ENCODE measurements around the gene BRSK2. TPM values are rescaled to one million over a fixed set of nuclear protein-coding genes. Genes with fewer than 3 reads are reported as not detected.

Gene BRSK2
- total RNA-seq, 5 donors from 2014 or later (not counting 1 experiment from before 2014, with no cell fraction given): 0.54 to 1.5 (median 0.95) TPM

DNA sequence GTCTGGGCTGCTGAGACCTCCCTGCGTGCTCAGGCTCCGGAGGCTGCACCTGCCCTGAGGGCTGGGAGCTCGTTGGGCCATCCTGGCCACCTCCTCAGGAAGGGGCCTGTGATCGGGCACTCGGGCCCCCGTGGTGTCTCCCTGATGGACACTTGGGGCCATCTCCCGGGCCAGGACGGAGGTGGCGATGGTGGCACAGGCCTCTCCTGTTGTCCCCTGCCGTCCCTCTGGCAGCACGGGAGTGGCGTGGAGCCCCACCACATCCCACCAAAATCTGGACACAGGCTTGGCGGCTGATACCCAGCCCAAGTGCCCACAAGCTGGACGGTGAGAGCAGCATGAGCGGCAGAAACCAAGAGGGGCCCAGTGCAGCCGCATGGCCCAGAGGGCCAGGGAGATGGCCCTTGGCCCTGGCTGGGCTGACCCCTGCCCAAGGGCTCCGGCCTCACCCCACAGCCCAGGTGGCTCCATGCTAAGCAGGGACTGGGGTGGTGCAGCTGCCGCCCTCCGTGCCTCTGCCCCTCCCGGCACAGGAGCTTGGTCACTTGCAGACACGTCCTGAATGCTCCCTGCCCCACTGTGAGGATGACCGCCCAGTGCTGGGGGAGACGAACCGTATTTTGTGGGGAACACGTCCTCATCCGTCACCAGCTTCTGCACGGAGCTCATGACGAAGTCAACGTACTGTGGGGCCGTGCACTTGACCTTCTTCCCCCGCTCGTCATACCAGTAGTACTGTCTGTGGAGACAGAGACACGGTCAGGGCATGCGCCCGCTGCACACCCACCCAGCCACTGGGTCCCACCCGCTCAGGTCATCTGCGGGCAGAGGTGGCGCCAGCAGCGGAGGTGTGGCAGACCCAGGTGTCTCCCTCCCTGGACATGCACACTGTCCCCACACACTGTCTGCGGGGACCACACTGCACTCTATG is 81.2 kb downstream of the BRSK2 start:
- no peaks in the 10 kb centered on the region for H3K4me1 ChIP-seq (ENCODE audit: control insufficient read depth in 1 of 2, extremely low read depth in 1 of 2, insufficient read depth in 2 of 2, low read length in 2 of 2)
- ATAC-seq (replicated peaks in 1 of 4) (no peak), DNase-seq (no peak)
- Mint-ChIP-seq H3K9me3 (no peaks in the 10 kb centered on the region), H3K4me1 (peaks cover 0 to 7% (median 0%) of the 10 kb centered on the region in 3 donors), H3K27me3 (no peaks in the 10 kb centered on the region), H3K4me3 (no peak overlapping the region), H3K36me3 (peaks cover 39% of the 10 kb centered on the region), H3K27ac (no peak overlapping the region)
- POLR2A ChIA-PET: no interaction called here
- WGBS (ENCODE audit: insufficient coverage): 98% methylated on average over 32 of the region's 40 CpGs
- H3K27ac ChIP-seq (ENCODE audit: low read length): no peak overlapping the region
- no peaks in the 10 kb centered on the region for H3K9me3 ChIP-seq
- H3K4me3 ChIP-seq (ENCODE audit: control insufficient read depth in 1 of 2, extremely low read depth in 1 of 2, low read length in 1 of 2): no peak overlapping the region
- CTCF ChIA-PET: no interaction called here
- H3K27me3 ChIP-seq (replicated peaks in 1 of 2; ENCODE audit: control insufficient read depth in 2 of 2, extremely low read depth in 1 of 2, insufficient read depth in 2 of 2, low read length in 1 of 2): no peaks in the 10 kb centered on the region
- peaks cover 31 to 49% of the 10 kb centered on the region in 2 donors for H3K36me3 ChIP-seq (ENCODE audit: control insufficient read depth in 2 of 2, extremely low read depth in 1 of 2, insufficient read depth in 1 of 2, low read length in 1 of 2)

- ChIA-PET POLR2A (no interaction called here), CTCF (no interaction called here)
- peaks cover 31 to 54% of the 10 kb centered on the region in 2 donors for H3K36me3 ChIP-seq (ENCODE audit: control insufficient read depth in 2 of 2, extremely low read depth in 1 of 2, insufficient read depth in 1 of 2, low read length in 1 of 2)
- H3K4me1 ChIP-seq (ENCODE audit: control insufficient read depth in 1 of 2, extremely low read depth in 1 of 2, insufficient read depth in 2 of 2, low read length in 2 of 2): no peaks in the 10 kb centered on the region
- H3K9me3 ChIP-seq: no peaks in the 10 kb centered on the region
- DNase-seq: no peak
- H3K36me3 Mint-ChIP-seq: peaks cover 44% of the 10 kb centered on the region
- H3K4me3 ChIP-seq (ENCODE audit: control insufficient read depth in 1 of 2, extremely low read depth in 1 of 2, low read length in 1 of 2): no peak overlapping the region
- no peaks in the 10 kb centered on the region for H3K9me3 Mint-ChIP-seq
- no peak overlapping the region for H3K27ac ChIP-seq (ENCODE audit: low read length)
- no peaks in the 10 kb centered on the region for H3K27me3 ChIP-seq (replicated peaks in 1 of 2; ENCODE audit: control insufficient read depth in 2 of 2, extremely low read depth in 1 of 2, insufficient read depth in 2 of 2, low read length in 1 of 2)
- no peak for ATAC-seq (replicated peaks in 1 of 4)
- no peak overlapping the region for H3K27ac Mint-ChIP-seq
- no peaks in the 10 kb centered on the region for H3K27me3 Mint-ChIP-seq
- H3K4me1 Mint-ChIP-seq: peaks cover 0 to 7% (median 0%) of the 10 kb centered on the region in 3 donors
- WGBS (ENCODE audit: insufficient coverage): 93% methylated on average over 8 of the region's 9 CpGs
- H3K4me3 Mint-ChIP-seq: no peak overlapping the region
These were observed 82.0 kb downstream of the BRSK2 start for GRCh38 chr11:1471736-1472135.

GRCh38 chr11:1472180-1473005 is 82.7 kb downstream of the BRSK2 start:
- Histone ChIP-seq H3K36me3 (ENCODE audit: control insufficient read depth in 2 of 2, extremely low read depth in 1 of 2, insufficient read depth in 1 of 2, low read length in 1 of 2) (peaks cover 31 to 61% of the 10 kb centered on the region in 2 donors), H3K9me3 (no peaks in the 10 kb centered on the region), H3K4me1 (ENCODE audit: control insufficient read depth in 1 of 2, extremely low read depth in 1 of 2, insufficient read depth in 2 of 2, low read length in 2 of 2) (no peaks in the 10 kb centered on the region), H3K27me3 (replicated peaks in 1 of 2; ENCODE audit: control insufficient read depth in 2 of 2, extremely low read depth in 1 of 2, insufficient read depth in 2 of 2, low read length in 1 of 2) (no peaks in the 10 kb centered on the region), H3K27ac (ENCODE audit: low read length) (no peak overlapping the region), H3K4me3 (ENCODE audit: control insufficient read depth in 1 of 2, extremely low read depth in 1 of 2, low read length in 1 of 2) (no peak overlapping the region)
- 89% methylated on average over 17 of the region's 21 CpGs for WGBS (ENCODE audit: insufficient coverage)
- ATAC-seq (replicated peaks in 1 of 4): no peak
- Mint-ChIP-seq H3K4me1 (peaks cover 0 to 2% (median 0%) of the 10 kb centered on the region in 3 donors), H3K9me3 (no peaks in the 10 kb centered on the region), H3K27me3 (no peaks in the 10 kb centered on the region), H3K36me3 (peaks cover 44% of the 10 kb centered on the region), H3K27ac (no peak overlapping the region), H3K4me3 (no peak overlapping the region)
- POLR2A ChIA-PET: no interaction called here
- CTCF ChIA-PET: no interaction called here
- DNase-seq: no peak

DNA sequence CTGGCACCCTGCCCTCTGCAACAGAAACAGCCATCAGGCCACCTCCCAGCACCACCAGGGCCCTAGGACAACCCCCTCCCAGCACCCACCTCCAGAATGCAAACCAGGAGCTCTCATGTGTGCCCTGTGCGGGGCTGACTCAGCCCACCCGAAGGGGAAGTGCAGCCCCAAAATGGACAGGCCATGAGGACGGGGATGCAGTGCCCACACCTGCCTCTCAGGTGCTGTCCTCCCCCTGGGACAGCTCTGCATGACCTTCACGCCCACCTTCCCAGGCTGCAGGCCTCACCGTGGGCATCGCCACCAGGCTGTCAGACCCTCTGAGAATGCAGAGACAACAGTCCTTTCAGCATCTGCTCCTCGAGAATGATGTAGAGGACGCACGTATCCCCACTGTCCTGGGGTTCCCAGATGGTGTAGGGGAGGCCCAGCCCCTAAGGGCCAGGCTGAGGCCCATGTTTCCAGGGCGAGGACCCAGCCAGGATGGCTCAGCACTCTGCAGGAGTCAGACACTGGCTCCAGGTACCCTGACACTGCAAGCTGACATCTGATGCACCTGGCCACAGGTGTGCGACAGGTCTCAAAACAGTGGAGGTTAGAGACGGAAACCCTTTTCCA is 83.4 kb downstream of the BRSK2 start:
- peaks cover 46% of the 10 kb centered on the region for H3K36me3 Mint-ChIP-seq
- WGBS (ENCODE audit: insufficient coverage): 98% methylated on average over 12 of the region's 12 CpGs
- H3K27me3 ChIP-seq (replicated peaks in 1 of 2; ENCODE audit: control insufficient read depth in 2 of 2, extremely low read depth in 1 of 2, insufficient read depth in 2 of 2, low read length in 1 of 2): no peaks in the 10 kb centered on the region
- H3K4me1 Mint-ChIP-seq: no peaks in the 10 kb centered on the region
- no peaks in the 10 kb centered on the region for H3K4me1 ChIP-seq (ENCODE audit: control insufficient read depth in 1 of 2, extremely low read depth in 1 of 2, insufficient read depth in 2 of 2, low read length in 2 of 2)
- no peak overlapping the region for H3K4me3 ChIP-seq (ENCODE audit: control insufficient read depth in 1 of 2, extremely low read depth in 1 of 2, low read length in 1 of 2)
- H3K4me3 Mint-ChIP-seq: no peak overlapping the region
- ChIA-PET CTCF (no interaction called here), POLR2A (no interaction called here)
- H3K36me3 ChIP-seq (ENCODE audit: control insufficient read depth in 2 of 2, extremely low read depth in 1 of 2, insufficient read depth in 1 of 2, low read length in 1 of 2): peaks cover 37 to 66% of the 10 kb centered on the region in 2 donors
- DNase-seq (no peak), ATAC-seq (replicated peaks in 1 of 4) (no peak)
- no peaks in the 10 kb centered on the region for H3K27me3 Mint-ChIP-seq
- no peaks in the 10 kb centered on the region for H3K9me3 ChIP-seq
- no peaks in the 10 kb centered on the region for H3K9me3 Mint-ChIP-seq
- H3K27ac ChIP-seq (ENCODE audit: low read length): no peak overlapping the region
- H3K27ac Mint-ChIP-seq: no peak overlapping the region

- peaks cover 51% of the 10 kb centered on the region for H3K36me3 Mint-ChIP-seq
- no peak overlapping the region for H3K4me3 ChIP-seq (ENCODE audit: control insufficient read depth in 1 of 2, extremely low read depth in 1 of 2, low read length in 1 of 2)
- WGBS (ENCODE audit: insufficient coverage): 98% methylated on average over 19 of the region's 22 CpGs
- no peaks in the 10 kb centered on the region for H3K27me3 ChIP-seq (replicated peaks in 1 of 2; ENCODE audit: control insufficient read depth in 2 of 2, extremely low read depth in 1 of 2, insufficient read depth in 2 of 2, low read length in 1 of 2)
- H3K36me3 ChIP-seq (ENCODE audit: control insufficient read depth in 2 of 2, extremely low read depth in 1 of 2, insufficient read depth in 1 of 2, low read length in 1 of 2): peaks cover 39 to 70% of the 10 kb centered on the region in 2 donors
- H3K27me3 Mint-ChIP-seq: no peaks in the 10 kb centered on the region
- H3K9me3 Mint-ChIP-seq: no peaks in the 10 kb centered on the region
- ChIA-PET POLR2A (no interaction called here), CTCF (no interaction called here)
- H3K4me1 Mint-ChIP-seq: peaks cover 0 to 4% (median 0%) of the 10 kb centered on the region in 3 donors
- no peaks in the 10 kb centered on the region for H3K9me3 ChIP-seq
- H3K27ac Mint-ChIP-seq: no peak overlapping the region
- ATAC-seq (replicated peaks in 1 of 4): no peak
- no peak overlapping the region for H3K4me3 Mint-ChIP-seq
- peaks cover 0 to 2% of the 10 kb centered on the region in 2 experiments for H3K4me1 ChIP-seq (ENCODE audit: control insufficient read depth in 1 of 2, extremely low read depth in 1 of 2, insufficient read depth in 2 of 2, low read length in 2 of 2)
- DNase-seq: no peak
- no peak overlapping the region for H3K27ac ChIP-seq (ENCODE audit: low read length)
These were observed 84.1 kb downstream of the BRSK2 start for GRCh38 chr11:1473786-1474185.

DNA sequence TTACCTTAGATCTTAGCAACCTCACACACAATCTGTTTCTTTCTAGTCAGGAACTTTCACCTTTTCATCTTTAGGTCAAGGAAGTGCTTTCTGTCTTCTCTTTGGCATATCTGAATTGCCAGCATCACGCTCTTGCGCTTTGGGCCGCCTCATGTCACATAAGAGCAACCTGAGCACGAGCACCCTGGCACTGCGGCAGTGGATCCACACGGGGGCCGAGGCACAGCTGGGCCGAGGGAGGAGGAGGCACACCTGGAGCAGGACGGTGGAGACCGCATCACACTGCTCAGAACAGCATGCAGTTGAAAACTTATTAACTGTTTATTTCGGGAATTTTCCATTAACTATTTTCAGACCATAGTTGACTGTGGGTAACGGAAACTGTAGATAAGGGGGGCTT is 86.1 kb downstream of the BRSK2 start:
- 94% methylated on average over 8 of the region's 12 CpGs for WGBS (ENCODE audit: insufficient coverage)

More for the DNA sequence above, 86.1 kb downstream of the BRSK2 start:
- Mint-ChIP-seq H3K36me3 (peaks cover 55% of the 10 kb centered on the region), H3K4me1 (peaks cover 0 to 8% (median 0%) of the 10 kb centered on the region in 3 donors), H3K27ac (no peak overlapping the region), H3K4me3 (no peak overlapping the region), H3K9me3 (no peaks in the 10 kb centered on the region), H3K27me3 (no peaks in the 10 kb centered on the region)
- no peak overlapping the region for H3K4me3 ChIP-seq (ENCODE audit: control insufficient read depth in 1 of 2, extremely low read depth in 1 of 2, low read length in 1 of 2)
- ATAC-seq (replicated peaks in 1 of 4) (no peak), DNase-seq (no peak)
- no peaks in the 10 kb centered on the region for H3K27me3 ChIP-seq (replicated peaks in 1 of 2; ENCODE audit: control insufficient read depth in 2 of 2, extremely low read depth in 1 of 2, insufficient read depth in 2 of 2, low read length in 1 of 2)
- ChIA-PET POLR2A (no interaction called here), CTCF (no interaction called here)
- H3K4me1 ChIP-seq (ENCODE audit: control insufficient read depth in 1 of 2, extremely low read depth in 1 of 2, insufficient read depth in 2 of 2, low read length in 2 of 2): peaks cover 0 to 2% of the 10 kb centered on the region in 2 experiments
- H3K27ac ChIP-seq (ENCODE audit: low read length): no peak overlapping the region
- H3K36me3 ChIP-seq (ENCODE audit: control insufficient read depth in 2 of 2, extremely low read depth in 1 of 2, insufficient read depth in 1 of 2, low read length in 1 of 2): peaks cover 40 to 74% of the 10 kb centered on the region in 2 donors
- H3K9me3 ChIP-seq: no peaks in the 10 kb centered on the region
